Activated CD8-positive, alpha-beta T cell treated with anti-CD3 and anti-CD28 coated beads, Interleukin-2, amount 10 ng/mL, durations not matched to agents 7 days and 5 days (primary cell): ENCODE data around the gene POLR2J. TPM values are rescaled to one million over a fixed set of nuclear protein-coding genes. Genes with fewer than 3 reads are reported as not detected.
"Not testable (repeated sequence)": the region's sequence is repeated elsewhere in the genome, so short reads cannot be mapped to it uniquely, and the experiment has no call there.

Experiments
- ATAC-seq: fragments of 150-1000 bp; cut with Tn5 transposase; one replicate; pipeline ENCODE4 v1.10.0; 2021; ENCODE audit warnings: moderate library complexity
- CTCF ChIA-PET: fragments of 350-600 bp; sonication (Branson Sonifier 250); formaldehyde crosslinking; loops from one replicate; lab custom pipeline; 2021; ENCODE audit warnings: antibody characterized with exemption; lab: Charles Lee
- POLR2A ChIA-PET: fragments of 350-600 bp; sonication (Branson Sonifier 250); formaldehyde crosslinking; loops from one replicate; lab custom pipeline; 2021; ENCODE audit warnings: antibody characterized with exemption; lab: Charles Lee
- DNase-seq: peaks from one replicate; pipeline ENCODE4 v3.0.0-alpha.2; 2020
- H3K27ac Mint-ChIP-seq: one replicate; pipeline ENCODE4 v1.8.0; 2021; ENCODE audit warnings: mild to moderate bottlenecking, mixed read lengths
- H3K27me3 Mint-ChIP-seq: one replicate; pipeline ENCODE4 v1.8.0; 2021; ENCODE audit warnings: low read depth, mixed read lengths
- H3K36me3 Mint-ChIP-seq: one replicate; pipeline ENCODE4 v1.8.0; 2021; ENCODE audit warnings: low read depth, mixed read lengths
- H3K4me1 Mint-ChIP-seq: one replicate; pipeline ENCODE4 v1.8.0; 2021; ENCODE audit warnings: low read depth, mixed read lengths
- H3K4me3 Mint-ChIP-seq: one replicate; pipeline ENCODE4 v1.8.0; 2021; ENCODE audit warnings: mild to moderate bottlenecking, mixed read lengths
- H3K9me3 Mint-ChIP-seq: one replicate; pipeline ENCODE4 v1.8.0; 2022; ENCODE audit warnings: mixed read lengths; ENCODE audit not compliant: insufficient read depth
- total RNA-seq, 2 experiments: library from RNA; stranded (reverse); gene quantifications; one replicate each; pipeline ENCODE4 v1.2.3, GENCODE V29; 2021

The POLR2J gene
- total RNA-seq, 2 experiments from 2014 or later: 55.7 to 62.0 TPM

DNA sequence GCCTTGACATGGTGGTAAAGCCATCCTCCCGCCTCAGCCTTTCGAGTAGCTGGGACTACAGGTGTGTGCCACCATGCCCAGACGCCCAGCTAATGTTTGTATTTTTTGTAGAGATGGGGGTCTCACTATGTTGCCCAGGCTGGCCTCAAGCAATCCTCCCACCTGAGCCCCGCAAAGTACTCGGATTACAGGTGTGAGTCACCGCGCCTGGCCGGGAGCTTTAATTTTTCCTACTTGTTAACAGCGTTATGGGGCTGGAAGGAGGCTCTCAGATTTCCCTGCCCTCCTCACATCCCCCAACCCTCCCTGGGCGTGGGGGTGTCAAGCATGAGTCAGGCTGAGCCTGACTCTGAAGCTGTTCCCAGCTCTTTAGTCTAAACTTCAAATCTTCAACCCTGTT is 22.4 kb downstream of the POLR2J start:
- Mint-ChIP-seq H3K36me3 (peaks cover 9% of the 10 kb centered on the region), H3K4me1 (no peaks in the 10 kb centered on the region), H3K27ac (no peak overlapping the region), H3K27me3 (no peaks in the 10 kb centered on the region), H3K9me3 (no peaks in the 10 kb centered on the region), H3K4me3 (no peak overlapping the region)
- ATAC-seq: no peak
- POLR2A ChIA-PET: interaction anchor here (0.6 to 1.4 kb wide), 5 partner anchors 10 to 872 kb away, joined by 3 to 4 read pairs (median 3); no protein-coding TSS in a partner anchor
- DNase-seq: no peak
- CTCF ChIA-PET: interaction anchor here (1.4 to 2.4 kb wide), 2 partner anchors 18 to 52 kb away, joined by 4 to 6 read pairs; no protein-coding TSS in a partner anchor

- Mint-ChIP-seq H3K36me3 (peaks cover 9% of the 10 kb centered on the region), H3K4me3 (no peak overlapping the region), H3K27ac (no peak overlapping the region), H3K9me3 (no peaks in the 10 kb centered on the region), H3K27me3 (no peaks in the 10 kb centered on the region), H3K4me1 (no peaks in the 10 kb centered on the region)
- DNase-seq (no peak), ATAC-seq (no peak)
- CTCF ChIA-PET: interaction anchor here (1.4 kb wide), 1 partner anchor 51 kb away, joined by 4 read pairs; no protein-coding TSS in a partner anchor
- POLR2A ChIA-PET: interaction anchor here (1.1 kb wide), 2 partner anchors 10 to 40 kb away, joined by 3 to 4 read pairs; no protein-coding TSS in a partner anchor
These were observed 23.1 kb downstream of the POLR2J start for GRCh38 chr7:102455596-102455995.

DNA sequence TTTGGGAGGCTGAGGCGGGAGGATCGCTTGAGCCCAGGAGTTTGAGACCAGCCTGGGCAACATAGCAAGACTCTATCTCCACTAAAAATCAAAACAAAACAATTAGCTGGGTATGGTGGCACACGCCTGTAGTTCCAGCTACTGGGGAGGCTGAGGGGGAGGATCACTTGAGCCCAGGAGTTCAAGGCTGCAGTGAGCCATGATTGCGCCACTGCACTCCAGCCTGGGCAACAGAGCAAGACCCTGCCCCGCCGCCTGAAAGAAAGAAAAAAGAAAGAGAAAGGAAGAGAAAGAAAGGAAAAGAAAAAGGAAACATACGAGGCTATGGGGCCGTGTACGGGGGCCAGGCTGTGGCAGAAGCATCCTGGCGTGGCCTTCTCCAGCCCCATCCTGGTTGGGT is 23.8 kb downstream of the POLR2J start:
- H3K36me3 Mint-ChIP-seq, H3K27me3 Mint-ChIP-seq, H3K27ac Mint-ChIP-seq, CTCF ChIA-PET, H3K4me3 Mint-ChIP-seq, H3K4me1 Mint-ChIP-seq, ATAC-seq, DNase-seq, H3K9me3 Mint-ChIP-seq: not testable (repeated sequence)
- POLR2A ChIA-PET: interaction anchor here (1.4 kb wide), 1 partner anchor 29 kb away, joined by 4 read pairs; no protein-coding TSS in a partner anchor

DNA sequence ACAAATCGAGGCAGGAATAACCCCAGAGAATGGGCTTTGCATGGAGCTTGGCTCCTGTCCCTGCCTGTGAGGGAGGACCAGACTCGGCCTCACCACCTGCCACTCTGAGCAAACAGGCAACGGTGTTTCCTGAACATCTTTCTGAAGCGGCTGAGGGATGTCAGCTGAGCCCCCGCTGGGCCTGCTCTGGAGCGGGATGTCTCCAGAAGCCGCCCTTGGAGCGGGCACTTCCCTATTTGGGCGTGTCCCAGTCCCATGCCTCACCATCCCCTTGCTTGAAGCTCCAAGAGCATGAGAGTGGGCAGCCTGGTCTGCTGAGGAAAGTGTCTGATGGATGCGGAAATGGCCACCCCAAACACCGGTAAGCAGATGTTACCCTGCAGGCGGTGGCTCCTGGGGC is 24.3 kb downstream of the POLR2J start:
- ChIA-PET POLR2A (interaction anchor here (1.4 kb wide), 1 partner anchor 29 kb away, joined by 4 read pairs; no protein-coding TSS in a partner anchor), CTCF (interaction anchor here (0.9 kb wide), 1 partner anchor 50 kb away, joined by 4 read pairs; no protein-coding TSS in a partner anchor)
- ATAC-seq: no peak
- no peaks in the 10 kb centered on the region for H3K9me3 Mint-ChIP-seq
- H3K36me3 Mint-ChIP-seq: peaks cover 9% of the 10 kb centered on the region
- H3K4me3 Mint-ChIP-seq: no peak overlapping the region
- no peak overlapping the region for H3K27ac Mint-ChIP-seq
- H3K4me1 Mint-ChIP-seq: no peaks in the 10 kb centered on the region
- no peak for DNase-seq
- H3K27me3 Mint-ChIP-seq: no peaks in the 10 kb centered on the region

DNA sequence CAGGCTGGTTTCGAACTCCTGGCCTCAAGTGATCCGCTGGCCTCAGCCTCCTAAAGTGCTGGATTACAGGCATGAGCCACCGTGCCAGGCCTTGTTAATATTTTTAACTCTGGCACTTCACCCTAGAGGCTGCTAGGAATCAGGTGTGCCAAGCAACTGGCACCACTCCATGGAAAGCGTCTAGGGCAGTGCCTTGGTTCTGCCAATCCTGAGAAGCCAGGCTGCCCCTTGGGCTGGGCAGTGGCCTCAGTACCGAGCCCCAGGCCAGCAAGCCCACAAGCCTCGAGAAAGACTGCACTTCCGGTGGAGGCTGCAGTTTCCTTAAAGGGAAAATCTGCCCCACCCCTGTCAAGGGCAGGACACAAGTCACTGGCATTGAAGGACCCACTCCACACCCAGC is 25.4 kb downstream of the POLR2J start:
- Mint-ChIP-seq H3K9me3 (no peaks in the 10 kb centered on the region), H3K36me3 (peaks cover 12% of the 10 kb centered on the region)
- CTCF ChIA-PET: no interaction called here

GRCh38 chr7:102452451-102452850 is 26.3 kb downstream of the POLR2J start:
- H3K4me1 Mint-ChIP-seq: no peaks in the 10 kb centered on the region
- CTCF ChIA-PET: interaction anchor here (1.3 to 1.4 kb wide), 2 partner anchors 40 to 48 kb away, joined by 6 read pairs; no protein-coding TSS in a partner anchor
- ATAC-seq (no peak), DNase-seq (no peak)
- H3K27ac Mint-ChIP-seq: no peak overlapping the region
- no peaks in the 10 kb centered on the region for H3K27me3 Mint-ChIP-seq
- H3K9me3 Mint-ChIP-seq: no peaks in the 10 kb centered on the region
- peaks cover 13% of the 10 kb centered on the region for H3K36me3 Mint-ChIP-seq
- no peak overlapping the region for H3K4me3 Mint-ChIP-seq
- POLR2A ChIA-PET: interaction anchor here (0.7 to 1.7 kb wide), 3 partner anchors 8 to 27 kb away, joined by 3 to 5 read pairs (median 3); partner anchors contain the start of gene ALKBH4

More for the DNA sequence above, 25.4 kb downstream of the POLR2J start:
- DNase-seq (no peak), ATAC-seq (no peak)
- POLR2A ChIA-PET: no interaction called here
- Mint-ChIP-seq H3K27me3 (no peaks in the 10 kb centered on the region), H3K27ac (no peak overlapping the region), H3K4me3 (no peak overlapping the region), H3K4me1 (no peaks in the 10 kb centered on the region)

DNA sequence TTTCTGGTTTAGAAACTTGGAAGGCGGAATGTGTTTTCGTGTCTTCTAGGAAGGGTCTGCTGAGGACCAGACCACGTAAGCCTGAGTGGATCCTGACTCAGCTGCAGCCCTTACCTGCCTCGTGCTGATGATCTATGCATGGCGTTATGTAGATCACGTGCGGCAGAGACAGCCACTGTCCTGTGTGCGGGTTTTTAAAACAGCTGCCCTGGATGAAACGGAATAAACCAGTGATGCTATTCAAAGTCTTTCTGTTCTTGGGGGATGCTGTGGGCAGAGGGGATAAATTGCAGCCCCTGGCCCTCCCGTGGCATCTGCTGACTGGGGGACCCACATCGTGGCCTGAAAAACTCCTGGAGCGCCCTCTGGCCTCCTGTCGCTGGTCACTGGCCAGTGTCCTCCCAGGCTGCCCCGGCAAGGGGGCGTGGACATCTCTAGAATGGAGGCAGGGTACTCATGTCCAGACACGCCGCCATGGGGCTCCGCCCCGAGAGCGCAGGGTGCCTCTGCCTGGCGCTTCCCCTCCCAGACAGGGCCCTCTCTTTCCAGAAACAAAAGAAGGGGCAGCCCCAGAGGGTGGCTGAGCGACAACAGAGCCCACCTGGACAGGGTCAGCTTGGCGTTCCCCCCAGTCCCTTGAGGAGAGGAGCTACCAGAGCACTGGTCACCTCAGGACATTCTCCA is 27.2 kb downstream of the POLR2J start:
- Mint-ChIP-seq H3K4me3 (no peak overlapping the region), H3K4me1 (no peaks in the 10 kb centered on the region), H3K36me3 (peaks cover 17% of the 10 kb centered on the region), H3K27me3 (no peaks in the 10 kb centered on the region), H3K27ac (no peak overlapping the region), H3K9me3 (no peaks in the 10 kb centered on the region)
- no peak for ATAC-seq
- DNase-seq: no peak
- ChIA-PET CTCF (interaction anchor here (1.3 to 2.4 kb wide), 3 partner anchors 39 to 47 kb away, joined by 6 to 21 read pairs (median 6); no protein-coding TSS in a partner anchor), POLR2A (interaction anchor here (1.7 kb wide), 1 partner anchor 26 kb away, joined by 5 read pairs; no protein-coding TSS in a partner anchor)

- DNase-seq: peak; percentile 52
- H3K4me1 Mint-ChIP-seq: no peaks in the 10 kb centered on the region
- H3K27ac Mint-ChIP-seq: no peak overlapping the region
- no peaks in the 10 kb centered on the region for H3K27me3 Mint-ChIP-seq
- ChIA-PET CTCF (interaction anchor here (0.7 to 3.4 kb wide), 7 partner anchors 14 to 50 kb away, joined by 3 to 44 read pairs (median 4); partner anchors contain the start of gene ALKBH4), POLR2A (interaction anchor here (0.5 to 1.2 kb wide), 3 partner anchors 25 to 279 kb away, joined by 3 read pairs; no protein-coding TSS in a partner anchor)
- peak; percentile 52 for ATAC-seq
- peaks cover 22% of the 10 kb centered on the region for H3K36me3 Mint-ChIP-seq
- H3K9me3 Mint-ChIP-seq: no peaks in the 10 kb centered on the region
- no peak overlapping the region for H3K4me3 Mint-ChIP-seq
These were observed 28.5 kb downstream of the POLR2J start for GRCh38 chr7:102450242-102450641.

- CTCF ChIA-PET: interaction anchor here (1.5 to 3.4 kb wide), 3 partner anchors 37 to 49 kb away, joined by 4 to 44 read pairs (median 21); no protein-coding TSS in a partner anchor
- ATAC-seq (no peak), DNase-seq (no peak)
- H3K9me3 Mint-ChIP-seq: no peaks in the 10 kb centered on the region
- no peaks in the 10 kb centered on the region for H3K27me3 Mint-ChIP-seq
- peaks cover 4% of the 10 kb centered on the region for H3K4me1 Mint-ChIP-seq
- peaks cover 24% of the 10 kb centered on the region for H3K36me3 Mint-ChIP-seq
- POLR2A ChIA-PET: interaction anchor here (0.7 to 1.6 kb wide), 2 partner anchors 18 to 42 kb away, joined by 4 read pairs; no protein-coding TSS in a partner anchor
- no peak overlapping the region for H3K27ac Mint-ChIP-seq
- no peak overlapping the region for H3K4me3 Mint-ChIP-seq
These were observed 29.6 kb downstream of the POLR2J start for GRCh38 chr7:102449136-102449535.

DNA sequence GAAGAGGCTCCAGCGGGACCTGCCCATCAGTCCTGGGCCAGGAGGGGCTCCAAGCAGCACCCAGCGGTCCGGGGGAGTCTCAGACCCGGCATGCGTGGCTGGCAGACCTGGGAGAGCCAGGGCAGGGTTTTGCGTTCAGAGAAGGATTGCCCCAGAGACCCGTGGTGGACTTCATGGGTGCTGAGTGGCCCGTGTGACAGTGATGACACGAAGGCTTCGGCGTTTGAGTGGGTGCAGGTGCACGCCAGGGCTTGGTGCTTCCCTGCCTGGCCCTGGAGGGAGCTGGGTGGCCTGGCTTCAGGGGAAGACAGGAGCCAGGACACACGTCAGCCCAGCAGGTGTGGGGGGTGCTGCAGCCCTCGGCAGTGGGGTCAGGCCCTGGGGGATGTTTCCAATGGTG is 31.4 kb downstream of the POLR2J start:
- H3K27ac Mint-ChIP-seq: no peak overlapping the region
- H3K9me3 Mint-ChIP-seq: no peaks in the 10 kb centered on the region
- ATAC-seq (no peak), DNase-seq (no peak)
- no peak overlapping the region for H3K4me3 Mint-ChIP-seq
- H3K4me1 Mint-ChIP-seq: peaks cover 11% of the 10 kb centered on the region
- peaks cover 30% of the 10 kb centered on the region for H3K36me3 Mint-ChIP-seq
- ChIA-PET POLR2A (interaction anchor here (0.9 kb wide), 1 partner anchor 9 kb away, joined by 4 read pairs; no protein-coding TSS in a partner anchor), CTCF (interaction anchor here (1.3 kb wide), 1 partner anchor 43 kb away, joined by 3 read pairs; no protein-coding TSS in a partner anchor)
- H3K27me3 Mint-ChIP-seq: no peaks in the 10 kb centered on the region

- Mint-ChIP-seq H3K4me3 (no peak overlapping the region), H3K36me3 (peaks cover 36% of the 10 kb centered on the region), H3K27me3 (no peaks in the 10 kb centered on the region), H3K9me3 (no peaks in the 10 kb centered on the region), H3K27ac (no peak overlapping the region), H3K4me1 (peaks cover 18% of the 10 kb centered on the region)
- DNase-seq: no peak
- ChIA-PET POLR2A (interaction anchor here (0.9 kb wide), 1 partner anchor 8 kb away, joined by 4 read pairs; no protein-coding TSS in a partner anchor), CTCF (no interaction called here)
- ATAC-seq: no peak
These were observed 32.1 kb downstream of the POLR2J start for GRCh38 chr7:102446387-102447156.
